Measurements from ENCODE around the gene SPATC1L.

DNA sequence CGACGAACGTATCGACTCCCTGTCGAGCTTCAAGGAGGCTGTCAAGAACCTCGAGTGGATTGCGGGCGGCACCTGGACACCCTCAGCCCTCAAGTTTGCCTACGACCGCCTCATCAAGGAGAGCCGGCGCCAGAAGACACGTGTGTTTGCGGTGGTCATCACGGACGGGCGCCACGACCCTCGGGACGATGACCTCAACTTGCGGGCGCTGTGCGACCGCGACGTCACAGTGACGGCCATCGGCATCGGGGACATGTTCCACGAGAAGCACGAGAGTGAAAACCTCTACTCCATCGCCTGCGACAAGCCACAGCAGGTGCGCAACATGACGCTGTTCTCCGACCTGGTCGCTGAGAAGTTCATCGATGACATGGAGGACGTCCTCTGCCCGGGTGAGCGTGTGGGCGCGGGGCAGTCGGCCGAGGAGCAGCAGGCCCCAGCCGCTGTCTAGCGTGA is 58.4 kb downstream of the SPATC1L start:
- no peak for TF ChIP-seq POLR2A (IDR thresholded peaks at IDR 0.05; ENCODE audit: low read depth, low read length)
- TF ChIP-seq, protein P1, sequence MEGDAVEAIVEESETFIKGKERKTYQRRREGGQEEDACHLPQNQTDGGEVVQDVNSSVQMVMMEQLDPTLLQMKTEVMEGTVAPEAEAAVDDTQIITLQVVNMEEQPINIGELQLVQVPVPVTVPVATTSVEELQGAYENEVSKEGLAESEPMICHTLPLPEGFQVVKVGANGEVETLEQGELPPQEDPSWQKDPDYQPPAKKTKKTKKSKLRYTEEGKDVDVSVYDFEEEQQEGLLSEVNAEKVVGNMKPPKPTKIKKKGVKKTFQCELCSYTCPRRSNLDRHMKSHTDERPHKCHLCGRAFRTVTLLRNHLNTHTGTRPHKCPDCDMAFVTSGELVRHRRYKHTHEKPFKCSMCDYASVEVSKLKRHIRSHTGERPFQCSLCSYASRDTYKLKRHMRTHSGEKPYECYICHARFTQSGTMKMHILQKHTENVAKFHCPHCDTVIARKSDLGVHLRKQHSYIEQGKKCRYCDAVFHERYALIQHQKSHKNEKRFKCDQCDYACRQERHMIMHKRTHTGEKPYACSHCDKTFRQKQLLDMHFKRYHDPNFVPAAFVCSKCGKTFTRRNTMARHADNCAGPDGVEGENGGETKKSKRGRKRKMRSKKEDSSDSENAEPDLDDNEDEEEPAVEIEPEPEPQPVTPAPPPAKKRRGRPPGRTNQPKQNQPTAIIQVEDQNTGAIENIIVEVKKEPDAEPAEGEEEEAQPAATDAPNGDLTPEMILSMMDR (IDR thresholded peaks at IDR 0.05; ENCODE audit: extremely low read depth in 1 of 2, insufficient read depth in 1 of 2, low read depth in 1 of 2, low read length in 2 of 2), result no peak
- TF ChIP-seq GATA2 (IDR thresholded peaks at IDR 0.05; ENCODE audit: insufficient read depth, insufficient read length, low read depth, low read length), result no peak
